ENCODE data around the gene NT5DC4.

DNA sequence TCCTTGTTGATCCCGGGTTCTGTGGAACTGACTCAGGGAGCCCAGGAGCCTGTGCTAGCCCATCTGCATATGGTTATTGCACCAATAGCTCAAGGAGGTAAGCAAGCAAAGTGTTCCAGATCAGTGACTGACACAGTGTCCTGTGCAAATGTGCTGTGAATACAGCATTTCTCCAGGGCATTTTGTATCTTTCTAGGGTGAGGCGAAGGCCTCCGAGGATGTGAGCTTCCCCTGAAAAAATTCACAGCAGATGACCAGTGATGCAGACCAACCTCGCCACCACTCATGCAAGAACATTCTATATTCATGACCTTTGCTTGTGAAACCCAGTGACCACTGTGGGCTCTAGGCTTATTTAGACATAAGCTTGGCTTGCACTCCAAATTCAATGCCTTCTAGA lies 15.2 kb upstream of the NT5DC4 start:
- TF ChIP-seq CTCF (IDR thresholded peaks at IDR 0.05) (no peak), SIN3A (IDR thresholded peaks at IDR 0.05; ENCODE audit: borderline replicate concordance, insufficient read depth, low read depth, low read length) (no peak)
- TF ChIP-seq, protein P1, sequence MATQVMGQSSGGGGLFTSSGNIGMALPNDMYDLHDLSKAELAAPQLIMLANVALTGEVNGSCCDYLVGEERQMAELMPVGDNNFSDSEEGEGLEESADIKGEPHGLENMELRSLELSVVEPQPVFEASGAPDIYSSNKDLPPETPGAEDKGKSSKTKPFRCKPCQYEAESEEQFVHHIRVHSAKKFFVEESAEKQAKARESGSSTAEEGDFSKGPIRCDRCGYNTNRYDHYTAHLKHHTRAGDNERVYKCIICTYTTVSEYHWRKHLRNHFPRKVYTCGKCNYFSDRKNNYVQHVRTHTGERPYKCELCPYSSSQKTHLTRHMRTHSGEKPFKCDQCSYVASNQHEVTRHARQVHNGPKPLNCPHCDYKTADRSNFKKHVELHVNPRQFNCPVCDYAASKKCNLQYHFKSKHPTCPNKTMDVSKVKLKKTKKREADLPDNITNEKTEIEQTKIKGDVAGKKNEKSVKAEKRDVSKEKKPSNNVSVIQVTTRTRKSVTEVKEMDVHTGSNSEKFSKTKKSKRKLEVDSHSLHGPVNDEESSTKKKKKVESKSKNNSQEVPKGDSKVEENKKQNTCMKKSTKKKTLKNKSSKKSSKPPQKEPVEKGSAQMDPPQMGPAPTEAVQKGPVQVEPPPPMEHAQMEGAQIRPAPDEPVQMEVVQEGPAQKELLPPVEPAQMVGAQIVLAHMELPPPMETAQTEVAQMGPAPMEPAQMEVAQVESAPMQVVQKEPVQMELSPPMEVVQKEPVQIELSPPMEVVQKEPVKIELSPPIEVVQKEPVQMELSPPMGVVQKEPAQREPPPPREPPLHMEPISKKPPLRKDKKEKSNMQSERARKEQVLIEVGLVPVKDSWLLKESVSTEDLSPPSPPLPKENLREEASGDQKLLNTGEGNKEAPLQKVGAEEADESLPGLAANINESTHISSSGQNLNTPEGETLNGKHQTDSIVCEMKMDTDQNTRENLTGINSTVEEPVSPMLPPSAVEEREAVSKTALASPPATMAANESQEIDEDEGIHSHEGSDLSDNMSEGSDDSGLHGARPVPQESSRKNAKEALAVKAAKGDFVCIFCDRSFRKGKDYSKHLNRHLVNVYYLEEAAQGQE (IDR thresholded peaks at IDR 0.05; ENCODE audit: insufficient read depth in 1 of 2, low read depth in 2 of 2, low read length in 1 of 2) = no peak

Data from Panc1 (cell line).